Neural progenitor cell (in vitro differentiated cells): Measurements from ENCODE around the gene CCDC152.

Source experiments
- CTCF ChIP-seq: fragments of 200-600 bp; sonication (generic); IDR thresholded peaks from 2 replicates; pipeline ENCODE4 v1.5.1; 2017; ENCODE audit warnings: antibody characterized with exemption, mild to moderate bottlenecking
- EZH2 ChIP-seq: fragments of 200-600 bp; sonication (generic); IDR thresholded peaks from 2 replicates; pipeline ENCODE4 v1.6.1; 2017; ENCODE audit warnings: antibody characterized with exemption, mild to moderate bottlenecking, moderate library complexity
- EZH2phosphoT487 ChIP-seq: fragments of 200-600 bp; sonication (generic); IDR thresholded peaks from 2 replicates; pipeline ENCODE4 v1.6.1; 2017; ENCODE audit warnings: antibody characterized with exemption

- TF ChIP-seq EZH2phosphoT487 (no peak), CTCF (no peak), EZH2 (no peak)
These were observed 86.5 kb downstream of the CCDC152 start for GRCh38 chr5:42842921-42843641.
